Measurements from ENCODE around the gene CDSN. TPM values are rescaled to one million over a fixed set of nuclear protein-coding genes. Genes with fewer than 3 reads are reported as not detected.
"Not testable (repeated sequence)": the region's sequence is repeated elsewhere in the genome, so short reads cannot be mapped to it uniquely, and the experiment has no call there.

The CDSN gene
- total RNA-seq (ENCODE audit: low replicate concordance): not detected in 2 replicates

DNA sequence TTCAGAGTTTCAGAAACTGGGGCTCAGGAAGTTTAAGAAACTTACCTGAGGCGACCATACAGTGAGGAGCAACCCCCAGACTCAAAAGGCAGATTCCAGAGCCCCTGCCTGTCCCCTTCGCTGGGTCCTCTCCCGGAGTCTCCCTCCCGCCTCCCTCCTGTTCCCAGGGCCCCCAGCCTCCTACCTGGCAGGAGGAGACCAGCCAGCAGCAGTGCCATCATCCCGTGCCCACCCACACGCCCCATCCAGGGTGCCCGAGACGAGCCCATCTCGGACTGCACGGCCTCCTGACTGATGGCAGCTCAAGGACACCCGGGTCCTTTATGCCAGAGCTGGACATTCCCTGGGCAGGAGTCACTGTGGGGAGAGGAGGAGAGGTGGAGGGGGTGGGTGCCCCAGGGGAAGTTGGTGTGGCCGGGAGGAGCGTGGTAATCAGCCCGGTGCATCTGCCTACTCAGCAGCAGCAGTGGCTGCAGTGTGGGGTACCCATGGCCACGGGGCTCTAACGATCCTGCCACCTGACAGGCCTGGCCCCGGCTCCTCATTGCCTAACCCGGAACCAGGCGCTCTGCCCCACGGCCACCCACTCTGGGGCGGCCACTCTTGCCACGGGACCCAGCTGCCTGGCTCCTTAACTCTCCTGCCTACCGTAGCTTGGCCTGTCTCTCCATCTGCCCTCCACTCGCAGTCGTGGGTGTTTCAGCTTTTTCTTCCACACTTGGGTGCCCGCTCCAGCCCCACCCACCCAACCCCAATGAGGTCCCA lies at the start of gene CDSN:
TSS of gene CDSN (minus strand) at position 296 of the 765 bp plus-strand sequence. CDS start at position 269, 27 bp downstream.
- no peak for TF ChIP-seq CTCF (IDR thresholded peaks at IDR 0.05; ENCODE audit: insufficient read depth, low read length)

DNA sequence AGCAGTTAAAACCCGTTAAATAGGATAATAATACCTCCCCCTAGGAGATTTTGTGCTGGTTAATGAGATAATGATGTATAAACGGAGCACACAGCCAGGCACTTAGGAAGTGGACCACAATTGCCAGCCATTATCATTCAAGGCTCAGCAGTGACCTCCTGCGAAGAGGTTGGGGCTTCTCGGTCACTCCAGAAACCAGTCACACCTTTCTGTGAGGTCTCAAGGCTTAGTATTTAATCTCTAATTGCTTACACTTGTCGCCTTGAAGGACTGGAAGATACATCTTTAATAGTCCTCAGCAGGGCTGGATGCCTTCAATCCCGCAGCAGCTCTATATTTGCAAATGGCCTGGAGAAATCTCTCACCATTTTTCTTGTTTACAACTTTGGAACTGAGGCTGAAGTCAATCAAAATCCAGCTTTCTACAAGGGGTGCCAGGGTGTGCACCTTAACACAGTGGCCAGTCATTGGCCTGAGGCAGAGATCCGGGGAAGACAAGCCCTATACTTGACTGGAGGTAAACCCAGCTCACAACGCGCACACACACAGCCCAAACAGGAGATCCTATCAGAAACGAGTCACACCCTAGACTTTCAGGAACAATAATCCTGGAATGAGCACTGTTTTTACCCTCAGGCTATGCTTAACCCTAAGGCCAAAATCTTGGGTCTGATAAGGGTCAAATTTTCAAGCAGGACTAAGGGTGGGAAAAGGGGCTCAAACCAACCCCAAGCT lies 49.0 kb upstream of the CDSN start:
- DNase-seq (ENCODE audit: low read depth): no peak
- no peak for TF ChIP-seq CTCF (IDR thresholded peaks at IDR 0.05; ENCODE audit: insufficient read depth, low read length)

More for the DNA sequence above, at the start of gene CDSN:
- DNase-seq (ENCODE audit: low read depth): no peak
- H3K4me3 ChIP-seq (ENCODE audit: low read depth, low read length): no peak within 1 kb of the TSS

GRCh38 chr6:31168606-31169005 lies 48.4 kb upstream of the CDSN start:
- DNase-seq (ENCODE audit: low read depth): no peak
- no peak for TF ChIP-seq CTCF (IDR thresholded peaks at IDR 0.05; ENCODE audit: insufficient read depth, low read length)
- no peak overlapping the region for H3K4me3 ChIP-seq (ENCODE audit: low read depth, low read length)

More for the DNA sequence above, 49.0 kb upstream of the CDSN start:
- no peak overlapping the region for H3K4me3 ChIP-seq (ENCODE audit: low read depth, low read length)

DNA sequence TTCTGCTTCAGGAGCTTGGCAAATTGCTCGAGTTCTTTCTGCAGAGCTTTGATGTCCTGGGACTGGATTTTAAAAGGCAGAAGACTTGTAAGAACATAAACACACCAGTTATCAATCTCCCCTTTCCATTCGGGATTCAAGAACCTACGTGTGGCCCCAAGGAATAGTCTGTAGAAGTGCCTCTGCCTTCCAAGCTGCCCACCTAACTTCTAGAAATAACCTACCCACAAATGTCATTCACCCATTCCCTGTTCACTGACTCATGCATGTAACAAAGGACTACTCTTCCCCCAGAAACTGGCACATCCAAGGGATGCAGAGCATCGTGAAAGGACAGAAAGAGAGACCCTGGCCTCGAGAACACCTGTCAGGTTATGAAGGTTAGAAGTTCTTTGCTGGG lies 45.7 kb upstream of the CDSN start:
- TF ChIP-seq CTCF (IDR thresholded peaks at IDR 0.05; ENCODE audit: insufficient read depth, low read length): no peak
- no peak overlapping the region for H3K4me3 ChIP-seq (ENCODE audit: low read depth, low read length)
- DNase-seq (ENCODE audit: low read depth): no peak

GRCh38 chr6:31165064-31165832 lies 45.0 kb upstream of the CDSN start:
- H3K4me3 ChIP-seq (ENCODE audit: low read depth, low read length); DNase-seq (ENCODE audit: low read depth): not testable (repeated sequence)

GRCh38 chr6:31164475-31165063 lies 44.3 kb upstream of the CDSN start:
- not testable (repeated sequence) for H3K4me3 ChIP-seq (ENCODE audit: low read depth, low read length); DNase-seq (ENCODE audit: low read depth)

DNA sequence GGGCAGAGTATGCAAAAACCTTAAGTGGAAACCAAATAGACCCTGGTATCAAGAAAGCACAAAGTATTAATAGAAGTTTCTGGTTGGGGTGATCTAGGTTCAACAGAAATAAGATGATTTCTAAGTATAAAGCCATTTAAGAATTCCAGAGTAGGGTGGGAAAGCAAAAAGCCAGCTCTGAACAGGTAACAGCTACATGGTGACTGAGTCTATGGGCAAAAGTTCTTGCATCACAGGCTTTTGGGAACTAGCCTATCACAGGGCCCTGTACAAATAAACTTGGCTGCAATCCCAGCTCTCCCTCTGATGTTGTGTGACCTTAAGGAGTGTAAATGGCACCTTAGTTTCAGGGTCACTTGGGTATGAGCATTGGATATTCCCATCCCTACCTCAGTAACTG lies 43.7 kb upstream of the CDSN start:
- DNase-seq (ENCODE audit: low read depth): peak; percentile 18
- TF ChIP-seq CTCF (IDR thresholded peaks at IDR 0.05; ENCODE audit: insufficient read depth, low read length): no peak

More for the DNA sequence above, 43.7 kb upstream of the CDSN start:
- no peak overlapping the region for H3K4me3 ChIP-seq (ENCODE audit: low read depth, low read length)

Measured in fibroblast of the aortic adventitia (primary cell).